H1 (cell line): ENCODE measurements around the gene CNKSR2. TPM values are rescaled to one million over a fixed set of nuclear protein-coding genes. Genes with fewer than 3 reads are reported as not detected.

Source experiments
- GABPA ChIP-seq: IDR thresholded peaks from 2 replicates; pipeline ENCODE4 v1.6.1; 2011; ENCODE audit warnings: mild to moderate bottlenecking, low read length, moderate library complexity, borderline replicate concordance; ENCODE audit not compliant: insufficient read depth
- GTF2F1 ChIP-seq: IDR thresholded peaks from 2 replicates; pipeline ENCODE4 v1.6.1; 2012; ENCODE audit warnings: low read depth, low read length, improper control_type of control experiment, borderline replicate concordance
- RNF2 ChIP-seq: fragments of 200-900, 300-1000 bp; sonication (generic); IDR thresholded peaks from 2 replicates; pipeline ENCODE4 v1.7.1; 2016; ENCODE audit warnings: borderline replicate concordance, low read depth, mild to moderate bottlenecking, antibody characterized with exemption, low read length; ENCODE audit not compliant: poor library complexity, severe bottlenecking; ENCODE audit errors: missing control alignments
- polyA plus RNA-seq, 7 experiments: library from polyadenylated mRNA; depleted of rRNA in 3 of 7; stranded (reverse) in 5 of 7; unstranded in 2 of 7; fragments of >200 nt in 5 of 7; fragments of 200-250 nt in 2 of 7; gene quantifications; 1 replicate in 5 of 7; 2 replicates in 1 of 7; 4 replicates in 1 of 7; pipeline versions ENCODE4 v1.2.1 to v1.2.3, GENCODE V29; 2011 to 2013; ENCODE audit warnings: missing spikeins in 2 of 7, mixed read lengths in 2 of 7
- total RNA-seq: library from RNA; stranded (reverse); fragmentation: NEBNext Ultra II Directional; extraction: Animal tissue kit (Norgen Biotek cat#: 25700); gene quantifications from 2 replicates; pipeline ENCODE4 v1.2.1, GENCODE V29; 2021
- TF ChIP-seq, protein P1 (sequence below): fragments of 300-600 bp; sonication (generic); IDR thresholded peaks from 2 replicates; pipeline ENCODE4 v1.7.1; 2012; ENCODE audit warnings: low read length, moderate library complexity, mild to moderate bottlenecking, inconsistent platforms; ENCODE audit not compliant: insufficient replicate concordance

CNKSR2 gene
- total and polyA plus RNA-seq, 2 of the 8 experiments (the other 6 are each of a cell fraction or from before 2014, with no cell fraction given) = 5.5 to 16.3 TPM

DNA sequence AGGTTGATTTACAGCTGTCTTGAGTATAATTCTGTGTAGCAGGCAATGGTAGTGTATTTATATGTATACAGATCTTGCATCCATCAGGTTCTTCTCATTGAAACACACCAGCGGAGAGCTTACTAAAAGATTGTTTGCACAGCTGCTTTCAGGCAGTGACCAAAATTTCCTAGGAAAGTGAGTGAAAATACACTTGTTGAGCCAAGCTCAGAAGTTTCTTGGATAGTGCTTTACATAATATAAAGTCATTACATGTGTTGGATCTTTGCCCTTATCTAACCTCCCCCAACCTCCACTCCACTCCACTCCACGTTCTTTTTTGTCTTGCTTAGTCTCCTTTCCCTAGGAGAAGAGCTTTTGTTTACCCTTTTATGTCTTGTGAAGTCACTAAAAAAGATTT, 34.1 kb downstream of the CNKSR2 start (continued):
- TF ChIP-seq RNF2 (no peak), GTF2F1 (no peak), GABPA (no peak)
- TF ChIP-seq, protein P1, sequence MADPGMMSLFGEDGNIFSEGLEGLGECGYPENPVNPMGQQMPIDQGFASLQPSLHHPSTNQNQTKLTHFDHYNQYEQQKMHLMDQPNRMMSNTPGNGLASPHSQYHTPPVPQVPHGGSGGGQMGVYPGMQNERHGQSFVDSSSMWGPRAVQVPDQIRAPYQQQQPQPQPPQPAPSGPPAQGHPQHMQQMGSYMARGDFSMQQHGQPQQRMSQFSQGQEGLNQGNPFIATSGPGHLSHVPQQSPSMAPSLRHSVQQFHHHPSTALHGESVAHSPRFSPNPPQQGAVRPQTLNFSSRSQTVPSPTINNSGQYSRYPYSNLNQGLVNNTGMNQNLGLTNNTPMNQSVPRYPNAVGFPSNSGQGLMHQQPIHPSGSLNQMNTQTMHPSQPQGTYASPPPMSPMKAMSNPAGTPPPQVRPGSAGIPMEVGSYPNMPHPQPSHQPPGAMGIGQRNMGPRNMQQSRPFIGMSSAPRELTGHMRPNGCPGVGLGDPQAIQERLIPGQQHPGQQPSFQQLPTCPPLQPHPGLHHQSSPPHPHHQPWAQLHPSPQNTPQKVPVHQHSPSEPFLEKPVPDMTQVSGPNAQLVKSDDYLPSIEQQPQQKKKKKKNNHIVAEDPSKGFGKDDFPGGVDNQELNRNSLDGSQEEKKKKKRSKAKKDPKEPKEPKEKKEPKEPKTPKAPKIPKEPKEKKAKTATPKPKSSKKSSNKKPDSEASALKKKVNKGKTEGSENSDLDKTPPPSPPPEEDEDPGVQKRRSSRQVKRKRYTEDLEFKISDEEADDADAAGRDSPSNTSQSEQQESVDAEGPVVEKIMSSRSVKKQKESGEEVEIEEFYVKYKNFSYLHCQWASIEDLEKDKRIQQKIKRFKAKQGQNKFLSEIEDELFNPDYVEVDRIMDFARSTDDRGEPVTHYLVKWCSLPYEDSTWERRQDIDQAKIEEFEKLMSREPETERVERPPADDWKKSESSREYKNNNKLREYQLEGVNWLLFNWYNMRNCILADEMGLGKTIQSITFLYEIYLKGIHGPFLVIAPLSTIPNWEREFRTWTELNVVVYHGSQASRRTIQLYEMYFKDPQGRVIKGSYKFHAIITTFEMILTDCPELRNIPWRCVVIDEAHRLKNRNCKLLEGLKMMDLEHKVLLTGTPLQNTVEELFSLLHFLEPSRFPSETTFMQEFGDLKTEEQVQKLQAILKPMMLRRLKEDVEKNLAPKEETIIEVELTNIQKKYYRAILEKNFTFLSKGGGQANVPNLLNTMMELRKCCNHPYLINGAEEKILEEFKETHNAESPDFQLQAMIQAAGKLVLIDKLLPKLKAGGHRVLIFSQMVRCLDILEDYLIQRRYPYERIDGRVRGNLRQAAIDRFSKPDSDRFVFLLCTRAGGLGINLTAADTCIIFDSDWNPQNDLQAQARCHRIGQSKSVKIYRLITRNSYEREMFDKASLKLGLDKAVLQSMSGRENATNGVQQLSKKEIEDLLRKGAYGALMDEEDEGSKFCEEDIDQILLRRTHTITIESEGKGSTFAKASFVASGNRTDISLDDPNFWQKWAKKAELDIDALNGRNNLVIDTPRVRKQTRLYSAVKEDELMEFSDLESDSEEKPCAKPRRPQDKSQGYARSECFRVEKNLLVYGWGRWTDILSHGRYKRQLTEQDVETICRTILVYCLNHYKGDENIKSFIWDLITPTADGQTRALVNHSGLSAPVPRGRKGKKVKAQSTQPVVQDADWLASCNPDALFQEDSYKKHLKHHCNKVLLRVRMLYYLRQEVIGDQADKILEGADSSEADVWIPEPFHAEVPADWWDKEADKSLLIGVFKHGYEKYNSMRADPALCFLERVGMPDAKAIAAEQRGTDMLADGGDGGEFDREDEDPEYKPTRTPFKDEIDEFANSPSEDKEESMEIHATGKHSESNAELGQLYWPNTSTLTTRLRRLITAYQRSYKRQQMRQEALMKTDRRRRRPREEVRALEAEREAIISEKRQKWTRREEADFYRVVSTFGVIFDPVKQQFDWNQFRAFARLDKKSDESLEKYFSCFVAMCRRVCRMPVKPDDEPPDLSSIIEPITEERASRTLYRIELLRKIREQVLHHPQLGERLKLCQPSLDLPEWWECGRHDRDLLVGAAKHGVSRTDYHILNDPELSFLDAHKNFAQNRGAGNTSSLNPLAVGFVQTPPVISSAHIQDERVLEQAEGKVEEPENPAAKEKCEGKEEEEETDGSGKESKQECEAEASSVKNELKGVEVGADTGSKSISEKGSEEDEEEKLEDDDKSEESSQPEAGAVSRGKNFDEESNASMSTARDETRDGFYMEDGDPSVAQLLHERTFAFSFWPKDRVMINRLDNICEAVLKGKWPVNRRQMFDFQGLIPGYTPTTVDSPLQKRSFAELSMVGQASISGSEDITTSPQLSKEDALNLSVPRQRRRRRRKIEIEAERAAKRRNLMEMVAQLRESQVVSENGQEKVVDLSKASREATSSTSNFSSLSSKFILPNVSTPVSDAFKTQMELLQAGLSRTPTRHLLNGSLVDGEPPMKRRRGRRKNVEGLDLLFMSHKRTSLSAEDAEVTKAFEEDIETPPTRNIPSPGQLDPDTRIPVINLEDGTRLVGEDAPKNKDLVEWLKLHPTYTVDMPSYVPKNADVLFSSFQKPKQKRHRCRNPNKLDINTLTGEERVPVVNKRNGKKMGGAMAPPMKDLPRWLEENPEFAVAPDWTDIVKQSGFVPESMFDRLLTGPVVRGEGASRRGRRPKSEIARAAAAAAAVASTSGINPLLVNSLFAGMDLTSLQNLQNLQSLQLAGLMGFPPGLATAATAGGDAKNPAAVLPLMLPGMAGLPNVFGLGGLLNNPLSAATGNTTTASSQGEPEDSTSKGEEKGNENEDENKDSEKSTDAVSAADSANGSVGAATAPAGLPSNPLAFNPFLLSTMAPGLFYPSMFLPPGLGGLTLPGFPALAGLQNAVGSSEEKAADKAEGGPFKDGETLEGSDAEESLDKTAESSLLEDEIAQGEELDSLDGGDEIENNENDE = no peak
- TF ChIP-seq, all 59 proteins: peak for 0
